GM12892 (cell line): ENCODE data around the gene OR4C3. TPM values are rescaled to one million over a fixed set of nuclear protein-coding genes. Genes with fewer than 3 reads are reported as not detected.
A peak's percentile ranks its signal among the peaks of the same experiment; 100 is the strongest.
"Not testable (repeated sequence)": the region's sequence is repeated elsewhere in the genome, so short reads cannot be mapped to it uniquely, and the experiment has no call there.

Experiments
- DNase-seq: peaks from one replicate; pipeline ENCODE4 v3.0.0; 2011; ENCODE audit not compliant: insufficient read length
- FAIRE-seq: peaks from 2 replicates; lab custom pipeline; 2011; peaks lifted over from hg19 to GRCh38; lab: Jason Lieb, UNC
- POLR2A ChIP-seq: IDR thresholded peaks from 2 replicates; pipeline ENCODE4 v1.6.1; 2011; ENCODE audit warnings: low read depth, low read length, control low read depth
- POLR2AphosphoS5 ChIP-seq: IDR thresholded peaks from 2 replicates; pipeline ENCODE4 v1.6.1; 2011; ENCODE audit warnings: low read depth, low read length, control low read depth
- TAF1 ChIP-seq: IDR thresholded peaks from 2 replicates; pipeline ENCODE4 v1.6.1; 2011; ENCODE audit warnings: low read depth, mild to moderate bottlenecking, control low read depth, low read length, borderline replicate concordance
- polyA plus RNA-seq: library from polyadenylated mRNA; unstranded; fragments of >200 nt; gene quantifications from one replicate; pipeline ENCODE4 v1.2.1, GENCODE V29; 2012; ENCODE audit warnings: missing spikeins, inconsistent platforms; ENCODE audit not compliant: missing spikeins

The OR4C3 gene
- polyA plus RNA-seq, result not detected

DNA sequence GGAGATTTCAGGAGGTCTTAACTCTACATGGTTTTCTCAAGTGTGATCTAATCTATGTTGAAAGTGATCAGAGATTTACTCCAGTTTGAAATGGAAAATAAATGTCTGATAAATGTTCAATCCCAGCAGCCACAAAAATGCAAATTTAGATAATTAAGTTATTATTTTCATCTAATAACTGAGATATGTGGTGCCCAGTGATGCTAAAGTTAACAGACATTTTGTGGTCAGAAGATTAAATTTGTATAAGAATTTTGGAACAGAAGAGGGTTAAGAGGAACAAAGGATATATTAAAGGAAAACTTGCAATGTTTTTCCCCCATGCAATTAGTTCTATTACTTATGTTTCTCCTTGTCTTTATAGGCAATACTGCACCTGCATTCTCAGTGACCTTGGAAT lies at the start of gene OR4C3:
Gene OR4C3, plus strand, starts transcription at position 301 of the 400 bp plus-strand sequence. CDS start 102 bp downstream, outside the sequence.
- DNase-seq, FAIRE-seq: not testable (repeated sequence)

DNA sequence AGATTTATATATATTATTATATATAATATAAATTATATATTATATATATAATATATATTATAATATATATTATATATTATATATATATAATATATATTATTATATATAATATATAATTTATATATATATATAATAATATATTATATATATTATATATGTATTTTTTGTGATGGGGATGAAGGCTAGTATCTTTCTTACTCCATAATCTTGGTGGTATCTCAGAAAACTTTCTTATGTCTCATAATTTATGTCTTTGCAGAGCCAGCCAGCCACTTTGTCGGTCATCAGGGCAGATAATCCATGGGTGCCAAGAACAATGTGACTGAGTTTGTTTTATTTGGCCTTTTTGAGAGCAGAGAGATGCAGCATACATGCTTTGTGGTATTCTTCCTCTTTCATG lies 18.8 kb upstream of the OR4C3 start, which contains the start of gene OR4S1:
Gene OR4S1, plus strand, starts transcription at position 301 of the 400 bp plus-strand sequence. Its CDS starts 0 bp downstream, at position 301.
- no peak for DNase-seq
- TF ChIP-seq POLR2AphosphoS5 (no peak), POLR2A (no peak), TAF1 (no peak)
- FAIRE-seq, result no peak

DNA sequence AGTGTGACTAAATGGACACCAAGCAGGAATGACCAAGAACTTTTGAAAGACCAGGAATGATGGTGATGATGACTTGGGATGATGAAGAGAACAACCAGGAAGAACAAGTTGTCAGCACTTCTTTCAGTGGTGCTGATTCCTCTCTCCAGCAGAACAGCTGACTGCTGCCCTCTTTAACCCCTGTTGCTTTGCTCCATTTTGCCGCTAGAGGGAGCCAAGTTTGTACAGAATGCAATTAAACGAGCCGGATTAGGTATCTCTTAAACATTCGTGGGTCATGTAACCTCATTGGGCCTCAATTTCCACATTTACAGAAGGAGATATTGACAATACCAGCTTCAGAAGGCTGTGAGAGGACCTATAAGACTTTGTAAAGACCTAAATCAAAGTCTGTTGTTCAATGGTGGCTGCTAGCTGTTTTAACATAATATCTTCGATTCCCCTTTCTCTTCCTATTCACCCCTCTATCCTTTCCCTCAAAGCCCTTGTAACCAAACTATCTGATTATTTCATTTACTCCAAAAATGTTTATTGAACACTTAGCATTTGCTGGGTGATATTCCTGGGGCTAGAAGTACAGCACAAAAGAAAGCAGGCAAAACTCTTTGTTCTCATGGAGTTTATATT lies 16.8 kb upstream of the OR4C3 start:
- TF ChIP-seq POLR2AphosphoS5, result no peak
- no peak for TF ChIP-seq POLR2A
- FAIRE-seq (peak; percentile 91), DNase-seq (peak; percentile 27)

DNA sequence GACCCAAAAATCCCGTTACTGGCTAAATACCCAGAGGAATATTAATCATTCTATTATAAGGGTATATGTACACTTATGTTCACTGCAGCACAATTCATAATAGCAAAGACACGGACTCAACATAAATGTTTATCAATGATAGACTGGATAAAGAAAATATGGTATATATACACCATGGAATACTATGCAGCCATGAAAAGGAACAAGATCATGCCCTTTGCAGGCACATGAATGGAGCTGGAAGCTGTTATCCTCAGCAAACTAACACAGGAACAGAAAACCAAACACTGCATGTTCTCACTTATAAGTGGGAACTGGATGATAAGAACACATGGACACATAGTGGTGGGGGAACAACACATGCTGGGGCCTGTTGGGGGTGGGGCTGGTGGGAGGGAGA lies 11.1 kb upstream of the OR4C3 start:
- DNase-seq, FAIRE-seq: not testable (repeated sequence)

DNA sequence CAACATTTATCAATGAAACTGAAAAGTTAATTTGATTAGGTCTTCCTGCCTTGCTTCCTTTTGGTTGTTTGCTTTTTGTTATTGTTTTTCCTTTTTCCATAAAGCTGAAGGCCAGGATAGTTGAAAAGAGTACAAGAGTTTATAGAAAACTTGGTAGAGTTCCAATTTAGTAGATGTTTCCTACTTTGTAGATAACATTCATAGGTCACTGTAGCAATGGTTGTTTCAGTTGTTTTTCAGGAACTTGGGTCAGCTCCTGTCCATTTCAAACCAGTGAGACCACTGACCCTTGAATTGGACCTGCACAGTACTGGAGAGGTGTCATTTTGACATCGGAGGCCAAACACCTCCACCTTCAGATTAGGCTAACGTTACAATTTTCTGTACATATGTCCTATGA lies 4.9 kb upstream of the OR4C3 start:
- FAIRE-seq, DNase-seq: not testable (repeated sequence)

DNA sequence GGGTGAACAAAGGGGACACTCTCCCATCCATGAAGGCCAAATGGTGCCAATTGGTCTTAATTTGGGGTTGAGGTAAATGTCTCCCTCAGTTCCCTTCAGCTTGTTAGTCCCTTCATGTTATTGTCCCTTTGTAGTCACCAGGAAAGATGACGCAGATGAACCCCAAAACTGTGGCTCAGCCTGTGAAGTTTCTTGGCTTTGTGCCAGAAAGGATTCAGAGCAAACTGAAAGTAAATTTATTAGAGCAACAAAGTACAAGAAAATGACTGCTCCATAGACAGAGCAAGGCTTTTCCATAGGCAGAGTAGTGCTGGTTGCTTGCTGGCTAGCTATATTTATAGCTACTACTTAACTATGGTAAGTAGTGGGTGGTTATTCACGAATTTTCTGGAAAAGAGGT lies 16.7 kb downstream of the OR4C3 start:
- no peak for DNase-seq
- FAIRE-seq, result no peak

DNA sequence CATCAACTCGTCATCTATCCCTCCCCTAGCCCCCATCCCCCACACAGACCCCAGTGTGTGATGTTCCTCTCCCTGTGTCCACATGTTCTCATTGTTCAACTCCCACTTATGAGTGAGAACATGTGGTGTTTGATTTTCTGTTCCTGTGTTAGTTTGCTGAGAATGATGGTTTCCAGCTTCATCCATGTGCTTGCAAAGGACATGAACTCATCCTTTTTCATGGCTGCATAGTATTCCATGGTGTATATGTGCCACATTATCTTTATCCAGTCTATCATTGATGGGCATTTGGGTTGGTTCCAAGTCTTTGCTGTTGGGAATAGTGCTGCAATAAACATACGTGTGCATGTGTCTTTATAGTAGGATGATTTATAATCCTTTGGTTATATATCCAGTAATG lies 17.8 kb downstream of the OR4C3 start:
- FAIRE-seq, DNase-seq: not testable (repeated sequence)

More for the DNA sequence above, 16.7 kb downstream of the OR4C3 start:
- TF ChIP-seq POLR2A, result no peak
- no peak for TF ChIP-seq POLR2AphosphoS5
- no peak for TF ChIP-seq TAF1

DNA sequence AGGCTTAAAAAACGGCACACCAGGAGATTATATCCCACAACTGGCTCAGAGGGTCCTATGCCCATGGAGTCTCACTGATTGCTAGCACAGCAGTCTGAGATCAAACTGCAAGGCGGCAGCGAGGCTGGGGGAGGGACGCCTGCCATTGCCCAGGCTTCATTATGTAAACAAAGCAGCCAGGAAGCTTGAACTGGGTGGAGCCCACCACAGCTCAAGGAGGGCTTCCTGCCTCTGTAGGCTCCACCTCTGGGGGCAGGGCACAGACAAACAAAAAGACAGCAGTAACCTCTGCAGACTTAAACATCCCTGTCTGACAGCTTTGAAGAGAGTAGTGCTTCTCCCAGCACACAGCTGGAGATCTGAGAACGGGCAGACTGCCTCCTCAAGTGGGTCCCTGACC lies 21.6 kb downstream of the OR4C3 start:
- FAIRE-seq, DNase-seq: not testable (repeated sequence)

DNA sequence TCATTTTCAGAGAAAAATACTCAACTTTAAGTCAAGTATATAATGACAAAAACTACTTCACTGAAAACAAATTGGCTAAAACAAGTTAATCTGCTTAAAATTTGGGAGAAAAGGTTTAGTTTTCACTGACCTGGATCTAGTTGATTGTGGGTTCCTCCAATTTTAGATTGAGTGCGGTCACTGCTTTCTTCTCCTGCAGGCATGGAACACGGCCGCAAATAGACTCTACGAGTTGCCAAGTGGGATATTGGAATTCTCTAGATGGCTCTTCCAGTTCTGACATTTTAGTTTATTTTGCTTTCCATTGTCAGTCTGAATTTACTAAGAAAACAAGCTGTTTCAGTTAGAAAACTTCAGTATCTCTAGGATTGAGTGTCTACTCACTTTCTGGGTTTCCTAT lies 29.3 kb downstream of the OR4C3 start:
- TF ChIP-seq POLR2A (no peak), POLR2AphosphoS5 (no peak), TAF1 (no peak)
- no peak for DNase-seq
- FAIRE-seq, result no peak

DNA sequence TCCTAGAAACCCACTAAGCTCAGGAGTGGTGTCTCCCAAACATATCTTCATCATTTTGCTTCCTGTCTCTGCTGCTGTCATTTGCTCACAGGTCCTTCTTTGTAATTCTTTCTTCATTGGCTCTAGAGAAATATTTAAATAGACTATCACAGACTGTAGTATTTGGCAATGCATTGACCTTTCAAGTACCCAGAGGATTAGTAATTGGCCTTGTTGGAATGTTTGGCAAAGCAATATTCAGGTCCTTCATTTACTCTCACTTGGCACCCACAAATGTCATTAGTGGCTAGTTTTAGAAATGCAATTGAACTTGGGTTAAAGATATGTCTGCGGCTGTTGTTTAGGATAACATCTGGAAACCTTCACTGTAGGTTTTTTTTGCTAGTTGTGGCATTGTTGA lies 30.0 kb downstream of the OR4C3 start:
- DNase-seq (no peak), FAIRE-seq (peak; percentile 57)
- TF ChIP-seq TAF1 (no peak), POLR2A (no peak), POLR2AphosphoS5 (no peak)

DNA sequence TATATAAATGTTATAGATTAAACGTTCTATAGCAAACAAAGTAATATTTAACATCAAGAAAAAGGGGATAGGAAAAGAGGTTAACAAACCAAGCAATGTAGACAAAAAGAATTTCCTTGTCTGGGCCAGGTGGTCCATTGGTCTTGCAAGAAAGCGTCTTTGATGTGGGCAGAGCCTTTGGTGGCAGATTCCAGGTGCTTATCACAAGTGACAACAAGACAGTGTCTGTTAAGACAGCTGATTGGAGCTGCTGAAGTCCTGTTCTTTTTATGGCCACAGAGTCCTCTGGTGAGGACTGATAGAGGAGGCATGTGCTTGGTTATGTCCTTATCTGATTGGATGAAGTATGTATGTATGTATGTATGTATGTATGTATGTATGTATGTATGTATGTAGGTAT lies 36.6 kb downstream of the OR4C3 start:
- DNase-seq, FAIRE-seq: not testable (repeated sequence)

DNA sequence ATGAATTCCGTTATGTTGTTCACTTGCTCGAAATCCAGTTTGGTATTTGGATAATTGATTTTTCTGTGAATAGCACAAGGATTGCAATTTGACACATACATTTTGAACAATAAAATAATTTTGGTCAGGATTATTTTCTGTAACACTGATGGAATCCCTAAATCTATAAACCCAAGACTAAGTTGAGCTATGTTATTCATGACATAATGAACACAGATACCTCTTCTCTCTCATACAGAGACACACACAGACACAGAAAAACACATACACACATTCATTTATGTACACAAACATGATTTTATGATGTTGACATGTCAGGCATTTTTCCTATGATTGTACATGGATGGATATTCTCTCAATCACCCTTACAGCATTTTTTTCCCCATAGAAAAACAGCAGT lies 41.6 kb downstream of the OR4C3 start, which contains the start of gene OR4C5:
Gene OR4C5, minus strand, starts transcription at position 101 of the 400 bp plus-strand sequence. Its CDS starts 0 bp downstream, at position 101.
- no peak for TF ChIP-seq POLR2AphosphoS5
- no peak for TF ChIP-seq POLR2A
- TF ChIP-seq TAF1, result no peak
- peak; percentile 5 for FAIRE-seq
- DNase-seq, result no peak
